GM15510 (cell line): ENCODE data around the gene APOC4.

Experiments
- POLR2A ChIP-seq: IDR thresholded peaks from 3 replicates; pipeline ENCODE4 v1.6.1; 2011; ENCODE audit warnings: borderline replicate concordance; ENCODE audit not compliant: insufficient read length; ENCODE audit errors: extremely low read depth

APOC4 gene

GRCh38 chr19:44973982-44974735, 32.1 kb downstream of the APOC4 start:
- no peak for TF ChIP-seq POLR2A

GRCh38 chr19:44974857-44975256, 32.8 kb downstream of the APOC4 start:
- TF ChIP-seq POLR2A: no peak

GRCh38 chr19:44975444-44975843, 33.4 kb downstream of the APOC4 start:
- no peak for TF ChIP-seq POLR2A

- no peak for TF ChIP-seq POLR2A
These were observed 42.0 kb downstream of the APOC4 start for GRCh38 chr19:44984005-44984404.

GRCh38 chr19:44985445-44985844, 43.4 kb downstream of the APOC4 start:
- TF ChIP-seq POLR2A: no peak

- TF ChIP-seq POLR2A: no peak
These were observed 44.4 kb downstream of the APOC4 start for GRCh38 chr19:44986389-44986788.

- TF ChIP-seq POLR2A: no peak
These were observed 45.2 kb downstream of the APOC4 start for GRCh38 chr19:44987148-44987675.

- TF ChIP-seq POLR2A: no peak
These were observed 46.2 kb downstream of the APOC4 start for GRCh38 chr19:44988273-44988672.

- no peak for TF ChIP-seq POLR2A
These were observed 47.0 kb downstream of the APOC4 start for GRCh38 chr19:44988896-44989556.

- TF ChIP-seq POLR2A: no peak
These were observed 48.4 kb downstream of the APOC4 start for GRCh38 chr19:44990459-44990858.

GRCh38 chr19:44990966-44991365, 48.9 kb downstream of the APOC4 start:
- TF ChIP-seq POLR2A: no peak

GRCh38 chr19:44992336-44993163, 50.5 kb downstream of the APOC4 start:
- no peak for TF ChIP-seq POLR2A

GRCh38 chr19:44993526-44993925, 51.5 kb downstream of the APOC4 start:
- TF ChIP-seq POLR2A: no peak

- TF ChIP-seq POLR2A: no peak
These were observed 52.0 kb downstream of the APOC4 start for GRCh38 chr19:44993926-44994537.
